Neutrophil (primary cell): ENCODE measurements around the gene ERCC6L.

Source experiments
- H3K27ac ChIP-seq: fragments of 200-600 bp; sonication (generic); 2 replicates; pipeline ENCODE4 v1.5.1; 2016; ENCODE audit warnings: mild to moderate bottlenecking, moderate library complexity
- H3K27me3 ChIP-seq: fragments of 200-600 bp; sonication (generic); 2 replicates; pipeline ENCODE4 v1.6.0; 2016; ENCODE audit warnings: mild to moderate bottlenecking
- H3K36me3 ChIP-seq: fragments of 200-600 bp; sonication (generic); 2 replicates; pipeline ENCODE4 v1.5.1; 2017
- H3K4me1 ChIP-seq, 2 experiments: fragments of 200-600 bp in 1 of 2; sonication (generic) in 1 of 2; 1 replicate in 1 of 2; 2 replicates in 1 of 2; pipeline versions ENCODE4 v1.5.1 to v1.6.1; 2013 to 2016; ENCODE audit warnings: low read depth in 1 of 2, low read length in 1 of 2, mild to moderate bottlenecking in 1 of 2, moderate library complexity in 1 of 2; ENCODE audit not compliant: control insufficient read depth in 1 of 2, insufficient read depth in 1 of 2
- H3K4me3 ChIP-seq, 2 experiments: fragments of 200-600 bp in 1 of 2; sonication (generic) in 1 of 2; 1 replicate in 1 of 2; 2 replicates in 1 of 2; pipeline ENCODE4 v1.5.1; 2013 to 2016; ENCODE audit warnings: low read depth in 1 of 2, low read length in 1 of 2, mild to moderate bottlenecking in 1 of 2, moderate library complexity in 1 of 2
- H3K9me3 ChIP-seq: fragments of 200-600 bp; sonication (generic); 2 replicates; pipeline ENCODE4 v1.5.1; 2016
- CTCF ChIP-seq: fragments of 200-600 bp; sonication (generic); IDR thresholded peaks from 2 replicates; pipeline ENCODE4 v1.5.1; 2016; ENCODE audit warnings: antibody characterized with exemption

Gene ERCC6L

DNA sequence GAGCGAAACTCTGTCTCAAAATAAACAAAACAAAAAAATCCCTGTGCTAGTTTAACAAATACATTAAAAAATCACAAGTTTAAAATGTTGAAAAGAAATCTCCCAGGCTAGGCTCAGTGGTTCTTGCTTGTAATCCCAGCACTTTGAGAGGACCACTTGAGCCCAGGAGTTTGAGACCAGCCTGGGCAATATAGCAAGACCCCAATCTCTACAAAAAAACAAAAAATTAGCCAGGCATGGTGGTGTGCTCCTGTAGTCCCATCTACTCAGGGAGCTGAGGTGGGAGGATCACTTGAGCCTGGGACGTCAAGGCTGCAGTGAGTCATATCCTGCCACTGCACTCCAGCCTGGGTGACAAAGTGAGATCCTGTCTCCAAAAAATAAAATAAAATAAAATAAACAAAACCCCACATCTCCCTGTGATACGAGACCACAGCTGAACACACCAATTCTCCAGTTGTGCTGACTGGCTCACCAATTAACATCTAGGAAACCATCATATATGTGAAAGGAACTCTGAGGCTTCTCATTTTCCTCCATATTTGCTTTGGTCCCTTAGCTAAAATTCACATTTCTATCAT lies 30.9 kb upstream of the ERCC6L start:
- Histone ChIP-seq H3K9me3 (no peaks in the 10 kb centered on the region), H3K27ac (no peak overlapping the region), H3K36me3 (peaks cover 56% of the 10 kb centered on the region), H3K4me3 (no peak overlapping the region), H3K4me1 (no peaks in the 10 kb centered on the region), H3K27me3 (no peaks in the 10 kb centered on the region)
- TF ChIP-seq CTCF = no peak

DNA sequence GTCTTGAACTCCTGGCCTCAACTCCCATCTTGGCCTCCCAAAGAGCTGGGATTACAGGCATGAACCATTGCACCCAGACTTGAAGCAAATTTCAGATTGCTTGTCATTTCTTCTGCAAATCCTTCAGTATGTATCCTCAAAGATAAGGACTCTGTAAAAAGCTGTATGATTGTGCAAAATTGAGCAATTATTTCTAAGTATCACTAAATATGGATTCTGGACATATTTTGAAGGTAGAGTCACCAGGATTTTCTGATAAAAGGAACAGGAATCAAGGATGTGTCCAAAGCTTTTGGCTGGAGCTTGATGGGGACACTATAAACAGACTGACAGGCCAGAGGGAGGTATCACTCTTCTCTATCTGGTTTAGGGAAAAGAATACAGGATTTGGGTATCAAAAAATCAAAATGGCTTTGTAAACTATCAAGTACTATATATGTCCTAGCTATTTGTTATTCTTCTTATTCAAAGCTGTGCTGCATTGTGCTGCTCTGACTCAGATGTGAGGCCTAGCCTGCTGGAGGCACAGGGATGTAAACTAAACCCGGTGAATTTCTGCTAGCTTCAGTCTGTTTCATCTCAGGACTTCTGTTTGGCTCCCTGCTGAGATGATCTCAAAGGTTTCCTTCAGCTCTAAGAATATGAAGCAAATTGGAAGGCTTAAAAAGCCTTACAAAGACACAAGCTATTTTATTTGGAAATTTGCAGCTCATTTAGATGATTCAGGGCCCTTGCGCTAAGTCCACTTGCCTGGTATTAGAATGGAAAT lies 30.0 kb upstream of the ERCC6L start:
- Histone ChIP-seq H3K9me3 (no peaks in the 10 kb centered on the region), H3K4me1 (no peaks in the 10 kb centered on the region), H3K27ac (no peak overlapping the region), H3K4me3 (no peak overlapping the region), H3K36me3 (peaks cover 48% of the 10 kb centered on the region), H3K27me3 (no peaks in the 10 kb centered on the region)
- no peak for TF ChIP-seq CTCF

- peaks cover 16% of the 10 kb centered on the region for H3K36me3 ChIP-seq
- no peaks in the 10 kb centered on the region for H3K4me1 ChIP-seq
- no peaks in the 10 kb centered on the region for H3K9me3 ChIP-seq
- H3K27me3 ChIP-seq = no peaks in the 10 kb centered on the region
- H3K4me3 ChIP-seq = no peak overlapping the region
- no peak overlapping the region for H3K27ac ChIP-seq
- no peak for TF ChIP-seq CTCF
These were observed 26.4 kb upstream of the ERCC6L start for GRCh38 chrX:72265263-72265662.

DNA sequence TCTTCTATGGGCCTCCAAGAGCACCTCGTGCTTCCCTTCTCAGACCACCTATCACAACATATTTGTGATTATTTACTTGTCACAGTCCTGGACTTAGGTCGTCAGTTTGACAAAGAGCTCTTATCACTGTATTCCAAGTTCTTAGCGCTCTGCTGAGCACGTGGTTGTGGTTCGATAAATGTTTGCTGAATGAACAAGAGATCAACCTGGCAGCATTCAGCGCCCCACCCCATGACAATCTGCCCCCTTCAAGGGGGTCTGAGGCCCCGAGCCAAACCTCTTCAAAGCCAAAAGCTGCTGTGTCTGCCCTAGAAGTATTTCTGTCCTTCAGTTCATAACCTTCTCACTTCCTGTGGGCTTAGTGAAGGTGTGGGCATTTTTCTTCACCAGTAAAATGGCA lies 23.2 kb upstream of the ERCC6L start:
- Histone ChIP-seq H3K4me1 (no peaks in the 10 kb centered on the region), H3K36me3 (no peaks in the 10 kb centered on the region), H3K4me3 (no peak overlapping the region), H3K9me3 (no peaks in the 10 kb centered on the region), H3K27me3 (peaks cover 7% of the 10 kb centered on the region), H3K27ac (no peak overlapping the region)
- no peak for TF ChIP-seq CTCF

- no peaks in the 10 kb centered on the region for H3K9me3 ChIP-seq
- no peak for TF ChIP-seq CTCF
- no peaks in the 10 kb centered on the region for H3K4me1 ChIP-seq
- H3K36me3 ChIP-seq = no peaks in the 10 kb centered on the region
- no peak overlapping the region for H3K27ac ChIP-seq
- peaks cover 23% of the 10 kb centered on the region for H3K27me3 ChIP-seq
- no peak overlapping the region for H3K4me3 ChIP-seq
These were observed 21.6 kb upstream of the ERCC6L start for GRCh38 chrX:72260448-72260847.
